GM21360 (cell line): ENCODE results near the gene KCNE5.
"Not testable (repeated sequence)": the region's sequence is repeated elsewhere in the genome, so short reads cannot be mapped to it uniquely, and the experiment has no call there.

Experiments used
- ATAC-seq: cut with Tn5 transposase; IDR thresholded peaks from one replicate; pipeline ENCODE4 v1.9.1; 2021; ENCODE audit warnings: mild to moderate bottlenecking, moderate library complexity; ENCODE audit not compliant: unreplicated experiment

Gene KCNE5

DNA sequence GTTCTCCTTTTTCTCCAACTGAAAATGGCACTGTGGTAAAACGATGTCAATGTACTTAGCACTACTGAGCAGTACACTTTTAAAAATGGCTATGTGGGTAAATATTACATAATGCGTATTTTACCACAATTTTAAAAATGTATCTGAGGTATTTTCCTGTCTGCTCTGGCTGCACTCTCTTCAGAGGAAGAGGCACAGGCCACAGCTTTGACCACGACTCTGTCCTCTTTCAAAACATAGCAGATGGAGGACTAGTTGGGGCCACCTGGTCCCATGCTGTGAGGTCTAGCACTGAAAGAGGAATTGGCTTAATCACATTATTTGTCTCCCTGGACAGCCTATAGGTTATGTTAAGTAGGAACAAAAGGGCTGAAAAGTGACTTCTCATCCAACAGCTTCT, 5.2 kb downstream of the KCNE5 start:
- no peak for ATAC-seq

DNA sequence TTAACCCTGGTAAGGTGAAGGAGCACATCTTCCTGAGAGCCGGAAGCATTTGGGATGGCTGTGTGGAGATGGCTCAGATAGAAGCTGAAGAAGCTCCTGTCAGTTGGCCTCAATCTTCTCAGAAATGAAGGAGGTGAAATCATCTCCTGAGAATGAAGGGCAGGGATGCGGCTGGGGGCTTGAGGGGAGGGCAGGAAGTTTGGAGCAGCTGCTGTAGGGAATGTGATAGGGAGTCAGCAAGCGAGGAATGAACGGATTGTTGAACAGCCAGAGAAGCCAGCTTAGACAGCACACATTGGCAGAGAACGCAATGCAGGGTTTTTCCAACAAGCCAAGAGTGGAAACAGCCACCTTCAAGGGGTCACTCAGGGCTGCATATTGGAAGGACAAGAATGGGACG, 10.0 kb downstream of the KCNE5 start:
- ATAC-seq: no peak

DNA sequence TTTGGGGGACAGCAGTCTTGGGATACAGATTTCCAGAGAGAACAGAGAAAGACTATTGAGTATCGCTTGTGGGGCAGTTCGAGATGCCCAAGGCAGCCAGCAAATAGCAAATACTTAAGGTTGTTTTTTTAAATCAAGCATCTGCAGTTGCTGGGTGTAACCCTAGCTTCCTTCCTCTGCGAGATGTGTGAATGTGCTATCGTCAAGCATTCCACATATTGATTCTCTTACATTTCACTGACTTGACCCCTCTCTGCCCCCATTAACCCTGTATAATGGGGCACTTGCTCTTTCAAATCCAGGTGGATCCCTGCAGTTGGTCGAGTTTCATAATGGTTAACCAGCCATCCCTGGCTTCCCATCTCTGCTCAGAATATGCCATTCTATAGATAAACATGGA, 23.5 kb downstream of the KCNE5 start:
- ATAC-seq: no peak

DNA sequence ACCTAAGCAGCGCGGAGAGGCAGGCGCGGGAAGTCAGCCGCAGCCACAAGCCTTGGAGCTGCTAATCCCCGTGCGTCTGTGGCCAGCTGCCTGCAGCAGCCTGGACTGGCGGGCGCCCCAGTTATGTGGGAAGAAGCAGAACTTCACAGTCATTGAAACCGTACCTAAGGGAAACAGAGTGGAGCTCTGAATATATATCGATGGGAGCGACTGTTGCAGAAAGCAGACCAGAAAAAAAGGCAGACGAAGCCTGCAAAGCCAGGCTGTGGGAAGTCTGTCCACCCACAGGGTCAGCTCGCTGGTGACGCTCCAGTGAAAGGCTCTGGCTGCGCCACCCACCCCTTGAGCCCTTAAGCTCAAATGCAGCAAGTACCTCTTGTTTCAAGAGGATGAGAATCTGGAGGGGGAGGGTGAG, 24.7 kb downstream of the KCNE5 start:
- no peak for ATAC-seq

DNA sequence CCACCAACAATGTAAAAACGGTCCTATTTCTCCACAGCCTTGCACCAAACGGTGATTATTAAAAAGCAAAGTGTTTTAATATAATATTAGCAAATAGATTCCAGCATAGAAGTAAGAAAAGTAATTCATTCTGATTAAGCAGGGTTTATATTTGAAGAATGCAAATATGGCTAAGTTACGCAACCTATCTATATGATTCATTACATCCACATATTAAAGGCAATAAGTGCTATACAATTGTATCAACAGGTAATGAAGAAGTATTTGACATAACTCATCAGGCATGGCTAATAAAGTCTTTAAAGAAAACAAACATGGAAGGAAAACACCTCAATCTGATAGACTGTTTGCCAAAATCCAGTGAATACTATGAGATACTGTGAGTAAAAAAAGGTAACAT, 29.0 kb downstream of the KCNE5 start:
- ATAC-seq: no peak

DNA sequence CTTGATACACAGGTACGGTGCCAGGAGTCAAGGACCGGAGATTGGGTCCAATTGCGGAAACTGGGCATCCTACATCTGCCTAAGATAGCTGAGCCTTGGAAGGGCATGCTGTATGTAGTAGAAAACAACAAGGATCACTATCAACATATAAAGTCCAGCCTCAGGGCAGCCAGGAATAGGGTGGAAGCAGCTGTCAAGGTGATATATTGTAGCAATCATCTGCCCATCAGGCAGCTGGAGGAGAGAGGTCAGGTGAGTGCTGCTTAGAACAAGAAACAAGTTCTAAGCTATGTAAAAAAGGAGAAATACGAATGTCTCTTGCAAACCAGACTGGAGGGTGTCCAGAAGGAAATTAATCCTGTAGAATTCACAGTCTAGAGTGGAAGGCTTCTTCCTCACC, 34.8 kb downstream of the KCNE5 start:
- no peak for ATAC-seq

DNA sequence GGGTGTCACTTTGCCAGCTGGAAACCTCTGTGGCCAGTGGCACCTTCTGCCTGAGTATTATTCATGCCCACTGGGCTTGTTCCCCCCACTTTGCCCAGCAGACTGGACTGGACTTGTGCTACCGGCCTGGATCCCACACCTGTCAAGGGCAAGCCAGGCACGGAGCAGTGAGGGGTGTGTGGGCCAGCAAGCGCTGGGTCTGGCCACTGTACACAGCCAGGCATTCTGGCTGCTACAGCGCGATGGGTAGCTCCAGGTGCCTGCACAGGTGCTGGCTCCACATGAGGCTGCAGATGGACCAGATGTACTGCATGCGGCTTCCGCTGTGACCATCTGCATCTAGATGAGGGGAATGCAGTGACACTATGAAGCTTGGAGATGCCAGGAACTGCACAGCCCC, 39.5 kb downstream of the KCNE5 start:
- ATAC-seq: no peak

DNA sequence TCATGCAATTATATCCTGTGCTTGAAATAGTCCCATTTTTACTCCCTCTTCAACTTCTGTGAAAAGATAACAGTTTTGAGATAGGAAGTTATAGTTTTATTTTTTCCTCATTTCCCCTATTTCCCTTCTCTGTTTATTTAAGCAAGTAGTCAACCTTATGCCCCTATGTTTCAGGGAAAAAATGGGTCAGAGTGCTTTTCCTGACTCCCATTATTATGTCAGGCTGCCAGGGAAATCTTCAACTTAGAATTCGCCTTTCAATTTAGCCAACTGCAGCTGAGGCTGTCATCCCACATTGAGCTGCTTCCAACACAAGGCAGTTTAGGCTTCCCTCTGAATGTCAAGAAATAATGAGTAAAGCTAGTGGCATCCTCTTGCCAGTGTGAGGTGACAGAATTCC, 46.1 kb downstream of the KCNE5 start:
- no peak for ATAC-seq

GRCh38 chrX:109577055-109577454, 47.9 kb downstream of the KCNE5 start:
- no peak for ATAC-seq

DNA sequence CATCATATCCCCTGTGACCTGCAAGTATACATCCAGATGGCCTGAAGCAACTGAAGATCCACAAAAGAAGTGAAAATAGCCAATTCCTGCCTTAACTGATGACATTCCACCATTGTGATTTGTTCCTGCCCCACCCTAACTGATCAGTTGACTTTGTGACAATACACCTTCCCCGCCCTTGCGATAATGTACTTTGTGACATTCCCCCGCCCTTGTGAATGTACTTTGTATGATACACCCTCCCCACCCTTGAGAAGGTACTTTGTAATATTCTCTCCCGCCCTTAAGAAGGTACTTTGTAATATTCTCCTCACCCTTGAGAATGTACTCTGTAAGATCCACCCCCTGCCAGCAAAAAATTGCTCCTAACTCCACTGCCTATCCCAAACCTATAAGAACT, 48.9 kb downstream of the KCNE5 start:
- not testable (repeated sequence) for ATAC-seq
